Left colon (tissue), 2 donors: ENCODE measurements around the gene LRRIQ1. TPM values are rescaled to one million over a fixed set of nuclear protein-coding genes. Genes with fewer than 3 reads are reported as not detected.
A peak's percentile ranks its signal among the peaks of the same experiment; 100 is the strongest.

Source experiments
- ATAC-seq: fragments of 200-7000 bp; cut with Tn5 transposase; one replicate; pipeline ENCODE4 v1.9.1; 2020; ENCODE audit warnings: mild to moderate bottlenecking, moderate library complexity
- DNase-seq, 2 donors: peaks; one replicate each; pipeline ENCODE4 v3.0.0-alpha.2; 2020
- intact Hi-C, 2 donors: fragments of 100-400 bp; cut with DNase I in 1 of 2; cut with micrococcal nuclease in 1 of 2; formaldehyde crosslinking; loops; one replicate each; pipeline versions ENCODE4 v1.11.2 to v1.14.0; 2022; cut with DNase I, micrococcal nuclease
- total RNA-seq, 2 donors: library from RNA; stranded (reverse); fragmentation: NEBNext Ultra II Directional; extraction: Animal tissue kit (Norgen Biotek cat#: 25700); gene quantifications; one replicate each; pipeline ENCODE4 v1.2.1, GENCODE V29; 2021
- donor health status: DM: no; HTN: no; CAD: no.
- donor health status: DM: yes; HTN: yes; CAD: no.

Gene LRRIQ1
- total RNA-seq, 2 donors from 2014 or later: not detected

GRCh38 chr12:85277191-85277590 is 241.0 kb downstream of the LRRIQ1 start:
- intact Hi-C loops: no loop called here
- ATAC-seq (no peak), DNase-seq (no peak)

- intact Hi-C loops: no loop called here
- DNase-seq (peak in 1 of 2 donors; percentile 26), ATAC-seq (peak; percentile 69)
Observed at GRCh38 chr12:85277900-85278597, 241.9 kb downstream of the LRRIQ1 start.

- DNase-seq (no peak), ATAC-seq (no peak)
- intact Hi-C loops: no loop called here
Observed at GRCh38 chr12:85278598-85279448, 242.7 kb downstream of the LRRIQ1 start.

GRCh38 chr12:85279449-85280164 is 243.5 kb downstream of the LRRIQ1 start:
- ATAC-seq (peak; percentile 56), DNase-seq (no peak)

GRCh38 chr12:85280165-85280983 is 244.2 kb downstream of the LRRIQ1 start, which contains the start of gene ALX1:
TSS of gene ALX1 (plus strand) at chr12:85280220. CDS start at chr12:85280262, 42 bp downstream.
- peak; percentile 80 for ATAC-seq
- DNase-seq: peak in 1 of 2 donors; percentile 26
- intact Hi-C loops: no loop called here

More at GRCh38 chr12:85279449-85280164, 243.5 kb downstream of the LRRIQ1 start:
- intact Hi-C loops: no loop called here

GRCh38 chr12:85280984-85281630 is 245.0 kb downstream of the LRRIQ1 start:
- ATAC-seq (no peak), DNase-seq (no peak)
- intact Hi-C loops: no loop called here

GRCh38 chr12:85281636-85282312 is 245.6 kb downstream of the LRRIQ1 start:
- DNase-seq (no peak), ATAC-seq (no peak)
- intact Hi-C loops: no loop called here

- DNase-seq (no peak), ATAC-seq (no peak)
- intact Hi-C loops: no loop called here
Observed at GRCh38 chr12:85283560-85283959, 247.4 kb downstream of the LRRIQ1 start.

Other genes starting within 250 kb of the LRRIQ1 start
- under 1 TPM; 0.45 to 0.58 TPM for gene SLC6A15, start 123.6 kb upstream of the LRRIQ1 start, total RNA-seq
- gene TSPAN19, start 74 bp upstream of the LRRIQ1 start, total RNA-seq: not detected
- gene ALX1, start 243.9 kb downstream of the LRRIQ1 start, total RNA-seq: not detected